SK-N-SH treated with all-trans-retinoic acid at 6 μM for 48 hours (cell line): ENCODE data around the gene KDM4B.

ENCODE experiments used
- BACH2 ChIP-seq: fragments of 250-450 bp; sonication (Bioruptor Pico); IDR thresholded peaks from 2 replicates; pipeline ENCODE4 v1.9.0; 2021; ENCODE audit warnings: mild to moderate bottlenecking, borderline replicate concordance
- CREB5 ChIP-seq: fragments of 250-450 bp; sonication (Bioruptor Pico); IDR thresholded peaks from 2 replicates; pipeline ENCODE4 v1.5.1; 2020; ENCODE audit warnings: low read depth, mild to moderate bottlenecking, moderate library complexity
- CSDC2 ChIP-seq: fragments of 250-450 bp; sonication (Bioruptor Pico); IDR thresholded peaks from 2 replicates; pipeline ENCODE4 v1.5.0; 2020; ENCODE audit warnings: mild to moderate bottlenecking, moderate library complexity
- CSRNP3 ChIP-seq: fragments of 250-450 bp; sonication (Bioruptor Pico); IDR thresholded peaks from 2 replicates; pipeline ENCODE4 v1.5.1; 2021; ENCODE audit warnings: mild to moderate bottlenecking, moderate library complexity
- ISL1 ChIP-seq: fragments of 250-450 bp; sonication (Bioruptor Pico); IDR thresholded peaks from 2 replicates; pipeline ENCODE4 v2.1.2; 2022; ENCODE audit warnings: mild to moderate bottlenecking, moderate library complexity
- PATZ1 ChIP-seq: fragments of 250-450 bp; sonication (Bioruptor Pico); IDR thresholded peaks from 2 replicates; pipeline ENCODE4 v1.8.0; 2020; ENCODE audit warnings: mild to moderate bottlenecking, moderate library complexity, borderline replicate concordance
- POU6F1 ChIP-seq: fragments of 250-450 bp; sonication (Bioruptor Pico); IDR thresholded peaks from 2 replicates; pipeline ENCODE4 v1.8.0; 2021; ENCODE audit warnings: low read depth, mild to moderate bottlenecking, moderate library complexity, borderline replicate concordance
- RARB ChIP-seq: fragments of 250-450 bp; sonication (Bioruptor Pico); IDR thresholded peaks from 2 replicates; pipeline ENCODE4 v1.8.0; 2021; ENCODE audit warnings: mild to moderate bottlenecking, moderate library complexity
- TCF4 ChIP-seq: fragments of 250-450 bp; sonication (Bioruptor Pico); IDR thresholded peaks from 2 replicates; pipeline ENCODE4 v1.8.0; 2021; ENCODE audit warnings: mild to moderate bottlenecking, moderate library complexity, borderline replicate concordance
- ZC3H10 ChIP-seq: fragments of 250-450 bp; sonication (Bioruptor Pico); IDR thresholded peaks from 2 replicates; pipeline ENCODE4 v1.5.1; 2021; ENCODE audit warnings: mild to moderate bottlenecking, moderate library complexity
- ZNF70 ChIP-seq: fragments of 450-650 bp; formaldehyde crosslinking; IDR thresholded peaks from 2 replicates; pipeline ENCODE4 v1.5.0; 2020; ENCODE audit warnings: mild to moderate bottlenecking, moderate library complexity

GRCh38 chr19:4988770-4989251, 19.9 kb downstream of the KDM4B start:
- no peak for TF ChIP-seq ZC3H10
- no peak for TF ChIP-seq BACH2
- TF ChIP-seq RARB, result no peak
- TF ChIP-seq ISL1, result no peak
- TF ChIP-seq TCF4, result no peak
- TF ChIP-seq CREB5 (CRISPR knock-in tag), result no peak
- no peak for TF ChIP-seq POU6F1 (CRISPR knock-in tag)
- no peak for TF ChIP-seq CSDC2
- no peak for TF ChIP-seq PATZ1
- TF ChIP-seq CSRNP3 (CRISPR knock-in tag), result no peak
- TF ChIP-seq ZNF70 (CRISPR knock-in tag), result no peak
